Sciatic nerve (tissue), 2 donors: ENCODE data around the gene CALN1. TPM values are rescaled to one million over a fixed set of nuclear protein-coding genes. Genes with fewer than 3 reads are reported as not detected.
A peak's percentile ranks its signal among the peaks of the same experiment; 100 is the strongest.

ENCODE experiments used
- ATAC-seq: fragments of 200-7000 bp; cut with Tn5 transposase; one replicate; pipeline ENCODE4 v1.9.1; 2020; ENCODE audit warnings: mild to moderate bottlenecking, moderate library complexity
- DNase-seq: peaks from one replicate; pipeline ENCODE4 v3.0.0-alpha.2; 2020; ENCODE audit warnings: low spot score
- intact Hi-C: fragments of 100-400 bp; cut with DNase I; formaldehyde crosslinking; loops from one replicate; pipeline ENCODE4 v1.14.2; 2022
- total RNA-seq: library from RNA; stranded (reverse); fragmentation: NEBNext Ultra II Directional; extraction: Animal tissue kit (Norgen Biotek cat#: 25700); gene quantifications from one replicate; pipeline ENCODE4 v1.2.1, GENCODE V29; 2021
- donor health status: DM: no; HTN: no; CAD: no.
- donor health status: DM: no; HTN: no; CAD: no.

CALN1 gene
- total RNA-seq, 1 donor from 2014 or later, result 0.53 TPM

DNA sequence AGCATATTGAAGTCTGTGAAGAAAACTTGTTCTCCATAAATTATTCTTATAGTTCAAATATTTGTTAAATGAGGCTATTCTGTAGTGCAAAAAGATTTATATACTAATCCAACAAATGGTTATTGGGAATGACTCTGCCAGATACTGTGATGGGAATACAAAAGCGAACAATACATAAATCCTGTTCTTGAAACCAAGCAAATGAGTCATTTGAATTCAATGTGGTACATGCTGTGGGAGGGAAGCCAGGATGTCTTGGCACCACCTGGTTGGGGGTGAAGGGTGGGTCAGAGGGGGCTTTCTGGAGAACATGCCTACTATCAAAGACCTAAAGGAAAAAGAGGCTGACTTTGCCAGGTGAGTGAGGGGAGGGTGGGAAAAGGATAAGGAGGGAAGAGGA lies 594.2 kb downstream of the CALN1 start:
- DNase-seq, result no peak
- no peak for ATAC-seq
- intact Hi-C loops, result no loop called here

DNA sequence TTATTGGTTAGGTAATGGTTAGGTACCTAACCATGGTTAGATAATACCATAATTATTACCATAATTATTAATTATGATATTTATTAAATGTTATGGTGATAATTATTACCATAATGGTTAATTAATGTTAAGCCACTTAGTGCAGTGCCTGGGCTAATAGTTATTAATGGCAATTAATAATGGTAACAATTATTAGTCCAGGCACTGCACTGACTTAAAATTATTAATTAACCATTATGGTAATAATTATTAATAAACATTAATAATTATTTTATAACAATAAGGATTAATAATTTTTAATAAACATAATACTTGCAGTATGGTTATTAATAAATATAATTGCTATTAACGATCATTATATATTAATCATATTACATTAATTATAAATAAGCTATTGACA lies 604.0 kb downstream of the CALN1 start:
- ATAC-seq, result no peak
- intact Hi-C loops, result no loop called here
- DNase-seq, result no peak

DNA sequence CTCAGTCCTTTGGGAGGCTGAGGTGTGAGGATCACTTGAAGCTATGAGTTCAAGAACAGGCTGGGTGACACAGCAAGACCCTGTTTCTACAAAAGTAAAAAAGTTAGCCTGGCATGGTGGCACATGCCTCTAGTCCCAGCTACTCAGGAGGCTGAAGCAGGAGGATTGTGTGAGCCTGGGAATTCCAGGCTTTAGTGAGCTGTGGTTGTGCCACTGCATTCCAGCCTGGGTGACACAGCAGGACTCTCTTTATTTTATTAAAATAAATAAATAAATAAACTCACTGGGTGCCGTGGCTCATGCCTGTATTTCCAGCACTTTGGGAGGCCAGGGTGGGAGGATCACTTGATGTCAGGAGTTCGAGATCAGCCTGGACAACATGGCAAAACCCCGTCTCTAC lies 607.9 kb downstream of the CALN1 start:
- intact Hi-C loops, result no loop called here

DNA sequence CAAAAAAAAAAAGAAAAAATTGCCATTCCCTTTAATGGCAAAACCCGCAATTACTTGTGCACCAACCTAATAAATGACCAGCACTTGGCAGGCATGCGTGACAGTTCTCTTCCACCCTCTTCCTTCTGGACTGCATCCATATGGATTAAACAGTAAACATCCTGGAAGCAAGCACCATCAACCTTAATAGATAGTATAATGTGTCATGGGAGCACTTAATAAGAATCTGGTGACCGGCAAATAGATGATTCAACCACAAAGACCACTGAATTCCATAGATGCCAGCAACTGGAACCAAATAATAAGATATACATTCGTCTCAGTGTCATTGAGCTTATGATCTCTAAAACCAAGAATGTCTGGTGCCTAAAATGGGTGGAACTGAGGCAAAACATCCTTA lies 610.2 kb downstream of the CALN1 start:
- ATAC-seq (no peak), DNase-seq (no peak)
- intact Hi-C loops, result no loop called here

More for the DNA sequence above, 607.9 kb downstream of the CALN1 start:
- no peak for ATAC-seq
- DNase-seq, result no peak

DNA sequence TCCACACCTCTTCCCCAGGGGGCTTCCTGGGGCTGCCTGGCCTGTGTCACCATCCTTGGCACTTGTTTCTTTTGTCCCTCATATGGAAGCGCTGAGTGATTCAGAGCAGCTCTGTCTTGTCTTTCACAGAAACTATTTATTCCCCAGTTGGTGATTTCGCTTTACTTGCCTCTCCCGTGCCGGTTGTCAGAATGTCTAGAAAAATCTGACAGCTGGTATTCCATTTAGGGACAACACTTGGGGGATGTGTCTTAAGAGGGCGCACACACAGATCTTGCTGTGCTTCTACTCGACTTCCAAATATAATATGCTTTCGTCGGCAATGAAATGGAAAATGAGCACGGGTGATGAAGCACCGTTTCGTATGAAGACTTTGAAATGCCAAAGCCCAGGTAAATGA lies 611.8 kb downstream of the CALN1 start:
- DNase-seq (no peak), ATAC-seq (no peak)
- intact Hi-C loops, result no loop called here

DNA sequence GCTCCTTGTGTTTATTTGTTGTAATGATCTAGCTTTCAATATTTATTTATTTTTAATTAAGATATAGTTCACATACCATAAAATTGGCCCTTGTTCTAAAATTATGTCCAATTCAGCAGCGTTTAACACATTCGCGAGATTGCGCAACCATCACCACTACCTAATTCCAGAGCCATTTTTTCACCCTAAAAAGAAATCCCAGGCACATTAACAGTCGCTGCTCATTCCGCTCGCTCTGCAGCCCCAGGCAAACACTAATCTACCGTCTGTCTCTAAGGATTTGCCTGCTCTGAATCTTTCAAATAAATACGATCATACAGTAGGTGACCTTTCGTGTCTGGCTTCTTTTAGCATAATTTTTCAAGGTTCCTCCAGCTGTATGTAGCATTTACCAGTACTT lies 616.7 kb downstream of the CALN1 start:
- no peak for ATAC-seq
- no peak for DNase-seq
- intact Hi-C loops, result no loop called here

DNA sequence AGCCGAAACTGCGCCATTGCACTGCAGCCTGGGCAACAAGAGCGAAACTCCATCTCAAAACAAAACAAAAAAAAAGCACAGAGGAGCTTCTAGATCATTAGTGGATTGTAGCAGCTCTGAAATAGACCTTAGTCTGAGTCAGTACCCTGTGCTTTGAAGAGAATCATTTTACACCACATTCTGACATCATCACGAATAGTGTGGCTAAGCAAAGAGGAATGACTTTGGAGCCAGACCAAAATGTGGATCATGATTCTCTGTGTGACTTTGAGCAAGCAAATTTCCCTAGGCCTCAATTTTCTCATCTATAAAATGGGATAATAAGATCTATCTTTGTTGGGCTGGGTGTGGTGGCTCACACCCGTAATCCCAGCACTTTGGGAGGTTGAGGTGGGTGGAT lies 618.9 kb downstream of the CALN1 start:
- ATAC-seq (no peak), DNase-seq (no peak)
- intact Hi-C loops, result no loop called here

DNA sequence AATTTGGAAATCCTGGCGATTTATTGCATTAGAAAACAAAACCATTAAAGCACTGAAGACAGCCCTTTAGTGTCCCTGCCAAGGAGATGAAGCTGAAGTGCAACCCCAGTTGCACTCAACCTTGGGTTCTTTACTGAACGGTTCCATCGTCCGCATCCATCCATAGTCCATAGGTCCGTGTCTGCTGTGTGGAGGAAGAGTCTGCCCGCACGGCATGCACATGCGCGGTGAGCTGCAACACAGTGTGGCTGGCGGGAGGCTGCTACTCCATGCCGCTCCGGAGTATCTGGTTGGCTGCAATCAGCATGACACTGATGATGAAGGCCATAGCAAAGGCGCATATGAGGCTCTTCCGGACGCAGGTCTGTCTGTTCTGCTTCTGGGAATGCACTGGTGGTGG lies 624.6 kb downstream of the CALN1 start:
- intact Hi-C loops, result no loop called here
- ATAC-seq (no peak), DNase-seq (no peak)

DNA sequence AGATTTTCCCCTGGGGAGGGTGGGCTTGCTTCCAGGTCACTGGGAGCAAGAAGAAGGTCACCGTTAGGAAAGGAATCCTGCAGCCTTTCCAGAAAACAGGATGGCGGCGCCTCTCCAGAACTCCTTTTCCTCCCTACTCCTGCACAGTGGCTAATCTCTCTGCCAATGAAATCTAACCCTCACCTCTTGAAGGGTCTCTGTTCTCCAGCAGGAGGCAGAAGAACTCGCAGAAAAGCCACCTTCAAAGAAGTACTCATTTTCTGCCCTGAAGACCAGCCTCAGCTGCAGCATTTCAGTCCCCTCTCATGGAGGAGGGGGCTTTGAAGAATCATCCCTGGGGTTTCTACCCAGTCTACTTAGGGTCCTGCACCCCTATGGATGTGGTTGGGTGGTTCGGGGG lies 626.9 kb downstream of the CALN1 start:
- intact Hi-C loops, result no loop called here
- DNase-seq (no peak), ATAC-seq (no peak)

DNA sequence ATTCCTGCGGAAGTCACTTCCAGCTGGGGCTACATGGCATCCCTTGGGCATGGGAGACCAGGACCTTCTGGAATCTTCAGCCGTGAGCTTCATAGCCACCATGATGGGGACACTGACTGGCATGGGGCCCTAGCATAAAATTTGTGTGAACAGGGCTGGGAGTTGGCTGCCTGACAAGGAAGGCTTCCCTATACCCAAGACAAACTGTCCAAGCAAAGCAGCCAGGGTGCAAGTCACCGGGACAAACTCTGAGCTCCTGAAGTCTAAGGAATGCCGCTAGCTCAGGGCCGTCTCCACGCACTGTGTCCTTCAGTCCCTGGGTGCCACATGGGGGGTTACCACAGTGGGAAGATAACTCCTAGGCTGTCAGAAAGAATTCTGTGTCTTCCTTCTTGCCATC lies 627.4 kb downstream of the CALN1 start:
- DNase-seq, result no peak
- intact Hi-C loops, result no loop called here
- ATAC-seq, result no peak

DNA sequence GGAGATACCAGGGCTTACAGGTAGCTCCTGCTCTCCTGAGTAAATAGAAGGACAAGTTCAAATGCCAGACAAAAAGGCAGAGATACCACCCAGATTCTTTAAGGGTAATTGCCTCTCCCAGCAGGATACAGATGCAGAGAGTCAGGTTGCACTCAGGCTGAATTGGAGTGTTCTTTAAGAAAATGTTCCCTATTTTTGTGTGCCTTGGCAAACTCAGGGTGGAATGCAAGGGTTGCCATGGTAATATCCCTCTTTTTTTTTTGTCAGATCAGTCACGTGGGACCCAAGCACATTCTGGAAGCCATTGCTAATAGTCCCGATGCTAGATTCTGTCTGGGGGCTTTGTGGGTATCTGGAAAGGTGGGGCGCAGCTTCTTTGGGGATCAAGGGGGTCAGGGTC lies 628.0 kb downstream of the CALN1 start:
- ATAC-seq (peak; percentile 84), DNase-seq (no peak)
- intact Hi-C loops, result no loop called here

DNA sequence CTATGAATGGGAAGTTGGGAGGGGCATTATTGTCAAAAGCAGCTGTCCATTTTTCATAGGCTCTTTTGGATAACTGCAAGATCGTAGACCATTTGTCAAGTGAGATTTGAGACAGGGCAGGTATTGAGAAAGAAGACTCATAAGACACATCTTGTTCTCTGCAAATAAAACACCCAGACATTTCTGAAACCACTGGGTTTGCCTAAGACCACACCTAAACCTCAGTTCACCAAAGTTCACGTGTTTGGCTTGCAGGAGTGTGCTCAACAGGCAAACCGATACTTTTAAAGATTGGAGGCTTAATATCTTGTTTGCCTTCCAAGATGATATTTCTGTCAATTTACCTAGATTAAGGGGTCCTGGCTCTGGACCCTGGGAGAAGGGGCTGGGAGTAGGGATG lies 628.4 kb downstream of the CALN1 start:
- ATAC-seq, result peak; percentile 82
- no peak for DNase-seq
- intact Hi-C loops, result no loop called here

DNA sequence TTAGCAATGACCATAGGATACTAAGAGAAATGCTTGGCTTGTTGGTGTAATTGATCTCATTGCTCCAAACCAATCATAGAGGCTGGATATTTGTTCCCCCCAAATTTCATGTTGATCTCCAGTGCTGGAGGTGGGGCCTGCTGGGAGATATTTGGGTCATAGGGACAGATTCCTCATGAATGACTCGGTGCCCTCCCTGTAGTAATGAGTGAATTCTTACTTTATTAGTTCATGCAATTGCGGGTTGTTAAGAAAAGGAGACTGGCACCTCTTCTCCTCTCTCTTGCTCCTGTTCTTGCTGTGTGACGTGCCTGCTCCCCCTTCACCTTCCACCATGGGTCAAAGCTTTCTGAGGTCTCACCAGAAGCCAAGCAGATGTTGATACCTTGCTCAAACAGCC lies 630.1 kb downstream of the CALN1 start:
- intact Hi-C loops, result no loop called here
- ATAC-seq, result no peak
- no peak for DNase-seq

DNA sequence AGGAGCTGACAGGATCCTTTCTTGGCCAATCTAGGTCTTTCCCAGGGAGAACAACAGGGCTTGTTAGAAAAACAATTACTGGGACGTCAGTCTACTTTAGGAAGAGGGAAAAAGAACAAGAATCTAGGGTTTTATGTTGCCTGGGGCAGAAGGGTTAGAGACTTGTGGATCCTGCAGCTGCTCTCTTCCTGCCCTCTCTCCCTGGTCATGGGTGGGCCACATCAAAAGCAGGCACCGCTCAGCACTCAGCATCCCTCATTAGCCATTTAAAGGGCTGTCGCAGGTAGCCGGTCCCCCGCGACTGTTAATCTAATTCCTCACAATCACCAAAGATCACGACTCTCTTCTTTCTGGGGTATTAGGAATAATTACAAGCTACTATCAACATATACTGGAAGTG lies 631.9 kb downstream of the CALN1 start:
- intact Hi-C loops, result no loop called here
- no peak for ATAC-seq
- DNase-seq, result no peak

DNA sequence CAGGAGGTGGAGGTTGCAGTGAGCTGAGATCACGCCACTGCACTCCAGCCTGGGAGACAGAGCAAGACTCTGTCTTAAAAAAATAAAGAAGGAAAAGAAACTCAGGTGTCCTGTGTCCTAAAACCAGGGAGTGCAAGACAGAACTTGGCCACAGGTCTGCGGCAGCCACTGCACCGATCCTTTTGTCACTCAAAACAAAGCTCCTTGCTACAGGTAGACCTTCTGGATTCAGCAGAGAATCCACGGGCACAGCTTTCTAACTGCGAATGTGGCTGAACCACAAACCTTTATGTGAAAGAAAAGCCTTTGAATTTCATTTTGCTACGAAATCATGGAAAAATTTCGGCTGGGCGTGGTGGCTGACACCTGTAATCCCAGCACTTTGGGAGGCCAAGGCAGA lies 634.9 kb downstream of the CALN1 start:
- ATAC-seq, result no peak
- intact Hi-C loops, result no loop called here
- DNase-seq, result no peak

DNA sequence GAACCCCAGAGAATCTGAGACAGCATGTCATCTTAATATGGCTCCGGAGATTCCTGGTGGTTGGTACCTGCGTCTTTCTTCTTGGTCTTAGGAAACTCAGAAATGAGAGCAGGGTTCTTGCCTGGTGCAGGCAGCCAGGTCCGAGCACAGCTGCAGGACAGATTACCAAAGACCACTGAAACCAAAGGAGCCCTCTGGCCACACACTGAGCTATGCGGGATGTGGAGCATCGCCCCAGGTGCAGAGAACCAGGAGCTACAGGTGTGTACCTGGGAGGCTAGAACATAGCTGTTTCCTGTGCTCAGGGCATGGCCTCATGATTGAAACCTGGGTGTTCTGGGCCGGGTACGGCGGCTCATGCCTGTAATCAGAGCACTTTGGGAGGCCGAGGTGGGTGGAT lies 635.4 kb downstream of the CALN1 start:
- no peak for ATAC-seq
- intact Hi-C loops, result no loop called here
- DNase-seq, result no peak

DNA sequence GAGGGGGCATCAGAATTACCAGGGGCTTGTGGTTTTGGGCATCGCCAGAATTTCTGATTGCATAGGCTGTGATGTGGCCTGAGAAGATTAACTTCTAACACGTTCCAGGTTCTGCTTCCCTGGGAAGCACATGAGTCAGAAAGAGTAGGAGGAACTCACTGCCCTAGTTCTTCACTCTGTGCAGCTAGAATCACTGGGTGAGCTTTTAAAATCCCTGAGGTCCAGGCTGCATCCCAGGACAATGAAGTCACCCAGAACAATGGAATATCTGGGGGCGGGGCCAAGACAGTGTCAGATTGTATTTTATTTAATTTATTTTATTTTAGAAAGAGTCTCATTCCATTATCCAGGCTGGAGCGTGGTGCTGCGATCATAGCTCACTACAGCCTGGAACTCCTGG lies 636.5 kb downstream of the CALN1 start:
- intact Hi-C loops, result no loop called here
- ATAC-seq (no peak), DNase-seq (no peak)

DNA sequence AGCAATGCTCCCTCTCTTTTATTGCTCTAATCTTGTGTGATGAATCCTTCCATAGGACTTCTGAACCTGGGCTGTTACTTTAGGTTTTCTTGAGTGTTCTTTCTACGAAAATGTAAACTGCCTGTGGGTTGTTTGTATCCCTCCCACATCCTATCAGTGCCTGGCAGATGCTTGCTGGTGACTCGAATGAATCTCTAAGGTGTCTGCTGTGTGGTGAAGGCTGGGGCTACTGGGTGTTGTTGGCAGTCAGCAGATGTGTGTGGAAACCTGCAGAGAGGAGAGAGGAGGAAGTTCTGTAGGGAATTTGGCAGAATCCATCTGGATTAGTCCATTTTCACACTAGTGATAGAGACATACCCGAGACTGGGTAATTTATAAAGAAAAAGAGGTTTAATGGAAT lies 639.4 kb downstream of the CALN1 start:
- DNase-seq (no peak), ATAC-seq (no peak)
- intact Hi-C loops, result no loop called here

DNA sequence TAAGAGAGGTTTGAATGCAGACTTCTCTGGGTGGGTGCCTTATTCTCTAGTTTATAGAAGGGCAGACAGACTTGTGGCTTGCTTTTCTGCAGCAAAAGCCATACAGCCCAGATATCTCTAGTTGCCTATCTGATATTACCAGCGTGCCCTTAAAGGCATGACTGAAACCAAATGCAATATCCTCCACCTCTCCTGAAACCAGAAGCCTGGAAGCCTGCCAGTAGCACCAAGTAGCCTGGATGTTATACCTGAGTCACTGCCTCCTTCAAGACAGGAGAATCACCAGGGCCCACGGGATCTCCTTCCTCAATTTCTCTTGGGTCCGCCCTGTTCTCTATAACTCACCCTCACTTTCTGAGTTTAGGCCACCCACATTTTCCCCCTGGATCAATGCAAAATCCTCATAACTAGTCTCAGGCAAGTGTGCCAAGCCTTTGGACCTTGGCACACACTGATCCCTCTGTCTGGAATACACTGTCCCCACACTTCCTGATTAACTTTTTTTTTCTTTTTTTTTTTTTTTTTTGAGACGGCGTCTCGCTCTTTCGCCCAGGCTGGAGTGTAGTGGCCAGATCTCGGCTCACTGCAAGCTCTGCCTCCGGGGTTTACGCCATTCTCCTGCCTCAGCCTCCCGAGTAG lies 641.8 kb downstream of the CALN1 start:
- no peak for ATAC-seq
- intact Hi-C loops, result no loop called here
- DNase-seq, result no peak

DNA sequence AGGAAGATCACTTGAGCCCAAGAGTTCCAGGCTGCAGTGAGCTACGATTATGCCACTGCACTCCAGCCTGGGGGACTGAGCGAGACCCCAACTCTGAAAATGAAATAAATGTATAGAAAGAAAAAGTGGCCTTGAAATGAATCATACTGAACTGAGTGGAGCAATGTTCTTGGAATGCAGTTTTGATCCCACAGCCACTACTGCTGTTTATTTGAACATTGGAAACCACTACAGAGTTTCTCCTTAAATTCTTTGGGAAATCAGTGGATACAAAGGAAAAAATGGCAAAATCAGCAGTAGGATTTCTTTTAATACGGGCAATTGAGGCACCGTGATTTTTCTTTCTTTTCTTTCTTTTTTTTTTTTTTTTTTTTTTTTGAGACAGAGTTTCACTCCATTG lies 642.8 kb downstream of the CALN1 start:
- DNase-seq, result no peak

DNA sequence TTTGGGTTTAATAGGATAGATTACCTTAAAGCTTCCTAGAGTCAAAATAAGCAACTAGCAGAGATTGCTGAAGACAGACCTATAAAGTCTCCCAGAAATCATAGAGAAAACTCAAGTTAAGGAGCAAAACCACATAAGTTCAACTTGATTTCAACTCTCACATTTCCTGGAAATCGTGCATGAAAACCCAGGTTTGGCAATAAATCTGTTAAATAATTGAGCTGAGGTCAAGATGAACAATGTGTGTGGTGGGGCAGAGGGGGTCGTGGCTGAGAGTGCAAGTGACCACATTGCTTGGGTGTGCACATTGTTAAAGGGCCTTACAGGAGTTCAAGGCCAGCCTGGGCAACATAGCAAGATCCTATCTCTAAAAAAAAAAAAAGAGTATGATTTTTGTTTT lies 643.7 kb downstream of the CALN1 start:
- DNase-seq (no peak), ATAC-seq (no peak)
- intact Hi-C loops, result no loop called here

More for the DNA sequence above, 642.8 kb downstream of the CALN1 start:
- ATAC-seq, result no peak
- intact Hi-C loops, result no loop called here

DNA sequence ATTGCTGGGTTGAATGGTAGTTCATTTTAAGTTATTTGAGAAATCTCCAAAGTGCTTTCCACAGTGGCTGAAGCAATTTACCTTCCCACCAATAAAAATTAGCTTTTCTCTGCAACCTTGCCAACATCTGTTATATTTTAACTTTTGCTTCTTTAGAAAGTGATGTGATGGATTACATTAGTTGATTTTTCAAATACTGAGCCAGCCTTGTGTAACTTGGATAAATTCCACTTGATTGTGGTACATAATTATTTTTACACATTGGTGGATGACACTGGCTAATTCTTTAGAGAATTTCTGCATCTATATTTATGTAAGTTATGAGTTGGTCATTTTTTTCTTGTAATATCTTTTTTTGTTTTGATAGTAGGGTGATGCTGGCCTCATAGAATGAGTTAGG lies 646.1 kb downstream of the CALN1 start:
- ATAC-seq, result no peak
- intact Hi-C loops, result no loop called here
- no peak for DNase-seq
